Ovary (tissue), 9 donors: ENCODE results near the gene PTX4. TPM values are rescaled to one million over a fixed set of nuclear protein-coding genes. Genes with fewer than 3 reads are reported as not detected.

ENCODE experiments used
- DNase-seq, 5 donors: peaks; one replicate each; pipeline ENCODE4 v3.0.0-alpha.2; 2019 to 2020
- H3K27ac ChIP-seq, 2 donors: fragments of 200-600 bp; one replicate each; pipeline versions ENCODE4 v1.5.1 to v1.8.0; 2019 to 2022
- H3K27me3 ChIP-seq: fragments of 200-600 bp; one replicate; pipeline ENCODE4 v1.8.0; 2022
- H3K36me3 ChIP-seq: fragments of 200-600 bp; sonication (generic); one replicate; pipeline ENCODE4 v1.5.1; 2019
- H3K4me1 ChIP-seq: one replicate; pipeline ENCODE4 v1.8.1; 2013; ENCODE audit warnings: mild to moderate bottlenecking, moderate library complexity; ENCODE audit not compliant: insufficient read depth
- H3K4me3 ChIP-seq: fragments of 200-600 bp; sonication (generic); one replicate; pipeline ENCODE4 v1.5.1; 2017
- H3K9me3 ChIP-seq, 2 donors: fragments of 200-600 bp in 1 of 2; sonication (generic) in 1 of 2; one replicate each; pipeline versions ENCODE4 v1.5.1 to v1.8.1; 2013 to 2019; ENCODE audit warnings: mild to moderate bottlenecking in 1 of 2, moderate library complexity in 1 of 2
- EP300 ChIP-seq: sonication (generic); formaldehyde crosslinking; IDR thresholded peaks from one replicate; pipeline ENCODE4 v1.6.1; 2017; ENCODE audit warnings: antibody characterized with exemption
- POLR2A ChIP-seq: fragments of 450-650 bp; IDR thresholded peaks from one replicate; pipeline ENCODE4 v1.6.1; 2017; ENCODE audit warnings: antibody characterized with exemption, mild to moderate bottlenecking, moderate library complexity
- WGBS, 3 donors: extraction: QIAGEN DNeasy Blood & Tissue Kit in 1 of 3; methylation state at CpG; one replicate each; pipeline versions ENCODE4 v1.1.5 to v1.1.7; 2013 to 2017; 5-methylcytosine and 5-hydroxymethylcytosine counted together
- intact Hi-C, 4 donors: fragments of 100-400 bp; cut with DNase I; formaldehyde crosslinking; loops; one replicate each; pipeline versions ENCODE4 v1.11.0 to v1.15.1; 2022 to 2023
- polyA plus RNA-seq, 2 donors: library from polyadenylated mRNA; stranded (reverse); fragments of 200-250 nt in 1 of 2; fragments of 350-450 nt in 1 of 2; fragmentation: Illumina TruSeq in 1 of 2; extraction: RNeasy Lipid Tissue Mini Kit (QIAGEN cat#74804) in 1 of 2; gene quantifications; one replicate each; pipeline ENCODE4 v1.2.3, GENCODE V29; 2013 to 2014
- total RNA-seq, 7 donors: library from RNA; depleted of rRNA in 2 of 7; stranded (reverse); fragments of >200 nt in 2 of 7; fragmentation: NEBNext Ultra II Directional in 3 of 7; extraction: Animal tissue kit (Norgen Biotek cat#: 25700) in 3 of 7; gene quantifications; one replicate each; pipeline versions ENCODE4 v1.1.0 to v1.2.4, GENCODE V29; 2016 to 2023
- TF ChIP-seq, protein P1 (sequence below), 3 donors: fragments of 450-650 bp in 2 of 3; fragments of 200-600 bp in 1 of 3; IDR thresholded peaks; one replicate each; pipeline versions ENCODE4 v1.5.1 to v1.8.0; 2016 to 2022; ENCODE audit warnings: antibody characterized with exemption in 3 of 3, mild to moderate bottlenecking in 1 of 3
- donor health status: DM: no; HTN: no; CAD: no; lungs with moderate emphysema.
- donor health status: DM: no; HTN: no; CAD: no.
- donor health status: Bipolar disorder and iron deficiency.
- donor health status: DM: yes; HTN: yes; CAD: no.
- donor health status: DM: no; HTN: no; CAD: no.
- donor health status: DM: yes; HTN: yes; CAD: no.

PTX4 gene
- total and polyA plus RNA-seq, 9 donors = 0.05 to 0.40 (median 0.15) TPM; not detected in 6

DNA sequence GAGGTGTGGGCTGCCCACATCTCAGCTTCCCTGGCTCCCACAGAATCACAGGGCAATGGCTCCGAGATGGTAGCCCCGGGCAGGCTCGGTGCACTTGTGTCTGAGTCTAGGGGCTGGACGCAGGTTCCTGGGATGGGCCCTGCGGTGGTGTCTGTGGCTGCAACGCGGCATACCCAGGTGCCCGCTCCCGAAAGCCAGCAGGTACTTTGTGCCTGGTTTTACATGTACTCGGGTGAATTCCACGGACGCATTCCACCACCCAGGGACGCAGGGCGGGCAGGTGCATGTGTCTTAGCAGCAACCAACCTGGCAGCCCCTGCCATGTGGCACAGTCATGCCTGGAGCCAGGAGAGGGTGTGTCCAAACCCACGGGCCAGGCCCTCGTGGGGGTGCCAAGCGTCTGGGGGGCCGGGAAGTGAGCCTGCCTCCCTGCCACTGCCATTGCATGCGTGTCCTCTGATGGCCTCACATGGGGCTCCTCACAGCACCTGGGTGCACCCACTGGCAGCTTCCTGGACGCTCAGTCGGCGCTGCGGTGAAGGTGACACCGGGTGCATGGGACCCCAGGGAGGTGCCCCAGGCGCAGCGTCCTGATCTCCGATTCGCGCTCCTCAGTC is 40.3 kb upstream of the PTX4 start:
- WGBS, 3 donors = 88 to 91% (median 89%) methylated on average over 28 to 29 of the region's 29 CpGs
- intact Hi-C loops = no loop called here
- no peak for DNase-seq
- Histone ChIP-seq H3K36me3 (no peaks in the 10 kb centered on the region), H3K9me3 (no peaks in the 10 kb centered on the region), H3K27me3 (no peaks in the 10 kb centered on the region), H3K4me3 (no peak overlapping the region), H3K27ac (no peak overlapping the region), H3K4me1 (peaks cover 20% of the 10 kb centered on the region)
- TF ChIP-seq EP300 = no peak
- TF ChIP-seq, protein P1, sequence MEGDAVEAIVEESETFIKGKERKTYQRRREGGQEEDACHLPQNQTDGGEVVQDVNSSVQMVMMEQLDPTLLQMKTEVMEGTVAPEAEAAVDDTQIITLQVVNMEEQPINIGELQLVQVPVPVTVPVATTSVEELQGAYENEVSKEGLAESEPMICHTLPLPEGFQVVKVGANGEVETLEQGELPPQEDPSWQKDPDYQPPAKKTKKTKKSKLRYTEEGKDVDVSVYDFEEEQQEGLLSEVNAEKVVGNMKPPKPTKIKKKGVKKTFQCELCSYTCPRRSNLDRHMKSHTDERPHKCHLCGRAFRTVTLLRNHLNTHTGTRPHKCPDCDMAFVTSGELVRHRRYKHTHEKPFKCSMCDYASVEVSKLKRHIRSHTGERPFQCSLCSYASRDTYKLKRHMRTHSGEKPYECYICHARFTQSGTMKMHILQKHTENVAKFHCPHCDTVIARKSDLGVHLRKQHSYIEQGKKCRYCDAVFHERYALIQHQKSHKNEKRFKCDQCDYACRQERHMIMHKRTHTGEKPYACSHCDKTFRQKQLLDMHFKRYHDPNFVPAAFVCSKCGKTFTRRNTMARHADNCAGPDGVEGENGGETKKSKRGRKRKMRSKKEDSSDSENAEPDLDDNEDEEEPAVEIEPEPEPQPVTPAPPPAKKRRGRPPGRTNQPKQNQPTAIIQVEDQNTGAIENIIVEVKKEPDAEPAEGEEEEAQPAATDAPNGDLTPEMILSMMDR (IDR thresholded peaks at IDR 0.05) = no peak
- no peak for TF ChIP-seq POLR2A

DNA sequence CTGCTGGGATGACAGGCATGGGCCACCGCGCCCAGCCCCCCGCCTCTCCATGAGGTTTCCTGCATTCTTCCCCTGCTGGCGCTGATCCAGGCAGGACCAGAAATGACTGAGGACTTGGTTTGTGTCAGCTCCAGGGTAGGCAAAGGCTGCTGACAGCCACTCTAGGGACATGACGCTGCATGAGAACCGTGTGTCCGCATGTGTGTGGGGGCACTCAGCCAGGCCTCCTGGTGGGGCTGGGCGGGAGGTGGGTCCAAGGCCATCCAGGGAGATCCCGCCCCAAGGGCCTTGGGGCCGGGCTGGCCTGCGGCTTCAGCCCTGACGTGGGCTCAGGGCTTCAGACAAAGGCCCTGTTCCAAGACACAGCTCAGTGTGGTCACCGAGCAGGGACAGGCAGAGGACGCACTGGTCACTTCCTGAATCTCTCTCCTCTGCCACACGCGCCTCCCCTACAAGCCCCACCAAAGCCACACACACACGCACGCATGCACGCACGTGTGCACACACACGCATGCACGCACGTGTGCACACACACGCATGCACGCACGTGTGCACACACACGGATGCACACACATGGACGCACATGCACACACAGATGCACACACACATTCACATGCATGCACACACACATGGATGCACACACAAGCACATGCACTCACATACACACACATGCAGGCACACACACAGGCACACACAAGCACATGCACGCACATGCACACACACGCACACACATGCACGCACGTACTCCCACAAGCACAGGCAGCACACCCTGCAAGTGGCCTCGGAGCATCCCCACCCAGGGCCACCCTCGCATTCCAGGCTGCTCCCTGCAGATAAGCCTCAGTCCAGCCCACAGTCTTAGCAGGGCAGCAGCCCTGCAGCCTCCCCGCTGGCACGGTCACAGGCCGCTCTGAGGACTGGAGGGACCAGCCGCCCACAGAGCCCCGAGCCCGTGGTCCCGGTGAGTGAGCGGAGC is 39.4 kb upstream of the PTX4 start:
- H3K27me3 ChIP-seq = no peaks in the 10 kb centered on the region
- WGBS, 3 donors = 20 to 46% (median 29%) methylated on average over 39 to 42 of the region's 42 CpGs
- H3K9me3 ChIP-seq = no peaks in the 10 kb centered on the region
- DNase-seq = peak in 4 of 5 donors; percentile 41 to 73 (median 64)
- TF ChIP-seq POLR2A (no peak), EP300 (no peak)
- TF ChIP-seq, protein P1 (IDR thresholded peaks at IDR 0.05) = no peak
- H3K36me3 ChIP-seq = no peaks in the 10 kb centered on the region
- H3K27ac ChIP-seq = no peak overlapping the region
- peaks cover 18% of the 10 kb centered on the region for H3K4me1 ChIP-seq
- H3K4me3 ChIP-seq = no peak overlapping the region
- intact Hi-C loops = no loop called here

DNA sequence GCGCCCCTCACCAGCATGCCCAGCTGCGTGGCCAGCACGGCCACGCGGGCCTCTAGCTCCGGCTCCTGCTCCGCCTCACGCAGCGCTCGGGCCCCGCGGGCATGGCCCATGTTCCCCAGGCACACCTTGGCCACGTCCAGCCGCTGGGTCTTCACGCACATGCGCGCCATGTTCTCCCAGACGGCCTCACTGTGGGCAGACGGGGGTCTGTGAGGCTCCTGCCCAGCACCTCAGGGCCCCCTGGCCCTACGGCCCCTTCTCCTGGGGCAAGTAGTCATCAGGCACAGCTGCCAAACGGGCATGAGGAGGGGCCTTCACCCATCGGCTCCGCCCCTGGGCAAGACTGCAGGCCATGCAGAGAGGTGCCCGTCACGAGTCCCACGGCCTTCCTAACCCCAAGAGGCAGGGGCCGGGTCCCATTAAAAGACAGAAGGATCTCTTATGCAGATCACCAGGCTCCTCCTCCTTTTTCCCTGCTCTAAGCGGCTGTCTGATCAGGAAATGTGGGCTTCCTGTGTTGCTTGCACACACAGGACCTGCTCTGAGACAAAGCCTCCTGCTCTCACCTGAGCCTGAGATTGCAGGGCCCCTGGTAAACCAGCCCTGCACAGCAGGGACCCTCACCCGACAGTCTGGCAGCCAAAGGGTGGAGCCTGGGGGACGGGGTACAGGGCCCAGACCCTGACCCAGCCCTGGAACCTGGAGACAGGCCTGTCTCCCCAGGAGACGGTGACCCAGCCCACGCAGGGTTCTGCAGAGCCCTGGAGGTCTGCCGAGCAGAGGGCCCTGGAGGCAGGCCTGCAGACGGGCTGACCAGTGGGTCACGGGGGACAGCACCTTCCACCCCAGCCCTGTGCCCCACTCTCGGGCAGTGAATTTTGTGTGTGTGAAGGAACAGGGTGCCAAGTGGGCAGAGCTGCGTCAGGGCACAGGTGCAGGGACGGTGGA is 38.1 kb upstream of the PTX4 start:
- WGBS, 3 donors = 88 to 91% (median 88%) methylated on average over 37 to 38 of the region's 38 CpGs
- Histone ChIP-seq H3K9me3 (no peaks in the 10 kb centered on the region), H3K27me3 (no peaks in the 10 kb centered on the region), H3K36me3 (no peaks in the 10 kb centered on the region), H3K4me3 (no peak overlapping the region), H3K4me1 (peaks cover 9% of the 10 kb centered on the region), H3K27ac (no peak overlapping the region)
- TF ChIP-seq, protein P1 (IDR thresholded peaks at IDR 0.05) = no peak
- intact Hi-C loops = no loop called here
- DNase-seq = no peak
